Spleen (tissue), 7 donors: Measurements from ENCODE around the gene ARHGAP10.

Source experiments
- CTCF ChIP-seq, 11 experiments: fragments of 200-600 bp in 7 of 11; fragments of 450-650 bp in 4 of 11; sonication (generic) in 4 of 11; IDR thresholded peaks in 8 of 11; conservative IDR thresholded peaks in 3 of 11; 1 replicate in 7 of 11; 2 replicates in 4 of 11; pipeline versions ENCODE4 v1.4.0 to v1.8.0; 2016 to 2021; ENCODE audit warnings: antibody characterized with exemption in 11 of 11, inconsistent platforms in 4 of 11, mild to moderate bottlenecking in 1 of 11
- POLR2A ChIP-seq, 3 donors: fragments of 450-650 bp; IDR thresholded peaks; one replicate each; pipeline ENCODE4 v1.5.1; 2017; ENCODE audit warnings: antibody characterized with exemption in 3 of 3, mild to moderate bottlenecking in 1 of 3
- POLR2AphosphoS5 ChIP-seq, 3 donors: sonication (generic); formaldehyde crosslinking; IDR thresholded peaks; one replicate each; pipeline ENCODE4 v1.5.1; 2017; ENCODE audit warnings: antibody characterized with exemption in 3 of 3
- donor health status: DM: no; HTN: no; CAD: no; lungs with moderate emphysema.
- donor health status: DM: no; HTN: no; CAD: no.
- donor health status: DM: no; HTN: no; CAD: no.

- no peak for TF ChIP-seq POLR2AphosphoS5 (IDR thresholded peaks at IDR 0.05)
- no peak for TF ChIP-seq POLR2A (IDR thresholded peaks at IDR 0.05)
- no peak for TF ChIP-seq CTCF (IDR thresholded peaks at IDR 0.05 in 8 of 11, conservative IDR thresholded peaks at IDR 0.05 in 3 of 11)
These were observed 27.0 kb upstream of the ARHGAP10 start for GRCh38 chr4:147704846-147705245.
